Uterus (tissue), 4 donors: ENCODE measurements around the gene FHAD1. TPM values are rescaled to one million over a fixed set of nuclear protein-coding genes. Genes with fewer than 3 reads are reported as not detected.

Source experiments
- DNase-seq, 2 donors: peaks; one replicate each; pipeline ENCODE4 v3.0.0-alpha.2; 2019 to 2020
- H3K27ac ChIP-seq, 2 donors: fragments of 200-600 bp; sonication (generic); 1 replicate in 1 of 2; 2 replicates in 1 of 2; pipeline ENCODE4 v1.5.1; 2016 to 2018
- H3K27me3 ChIP-seq, 2 donors: fragments of 200-600 bp; sonication (generic); one replicate each; pipeline ENCODE4 v1.5.1; 2018 to 2019; ENCODE audit warnings: control low read depth in 1 of 2
- H3K36me3 ChIP-seq, 2 donors: fragments of 200-600 bp; sonication (generic); one replicate each; pipeline ENCODE4 v1.5.1; 2019; ENCODE audit warnings: control low read depth in 1 of 2
- H3K4me1 ChIP-seq, 2 donors: fragments of 200-600 bp; sonication (generic); one replicate each; pipeline ENCODE4 v1.5.1; 2018 to 2019; ENCODE audit warnings: control low read depth in 1 of 2
- H3K4me3 ChIP-seq, 2 donors: fragments of 200-600 bp; sonication (generic); 1 replicate in 1 of 2; 2 replicates in 1 of 2; pipeline ENCODE4 v1.5.1; 2018 to 2019; ENCODE audit warnings: mild to moderate bottlenecking in 1 of 2
- H3K9me3 ChIP-seq, 2 donors: fragments of 200-600 bp; sonication (generic); one replicate each; pipeline ENCODE4 v1.5.1; 2019; ENCODE audit warnings: control low read depth in 1 of 2
- POLR2A ChIP-seq, 2 donors: fragments of 450-650 bp; IDR thresholded peaks; one replicate each; pipeline ENCODE4 v1.6.1; 2016; ENCODE audit warnings: antibody characterized with exemption in 2 of 2, mild to moderate bottlenecking in 1 of 2, moderate library complexity in 1 of 2
- intact Hi-C: fragments of 100-400 bp; cut with DNase I; formaldehyde crosslinking; loops from one replicate; pipeline ENCODE4 v1.15.1; 2023; ENCODE audit warnings: low total_unique reads
- total RNA-seq, 4 donors: library from RNA; depleted of rRNA in 3 of 4; stranded (reverse); fragments of >200 nt in 3 of 4; gene quantifications; one replicate each; pipeline versions ENCODE4 v1.1.0 to v1.2.4, GENCODE V29; 2014 to 2023
- TF ChIP-seq, protein P1 (sequence below), 4 experiments: fragments of 200-600 bp in 2 of 4; fragments of 450-650 bp in 2 of 4; sonication (generic) in 2 of 4; IDR thresholded peaks; one replicate each; pipeline ENCODE4 v1.5.1; 2016 to 2019; ENCODE audit warnings: antibody characterized with exemption in 4 of 4, mild to moderate bottlenecking in 2 of 4, moderate library complexity in 1 of 4
- donor health status: DM: yes; HTN: yes; CAD: no.

Gene FHAD1
- total RNA-seq, 4 donors from 2014 or later = 1.1 to 4.1 TPM; not detected in 2

DNA sequence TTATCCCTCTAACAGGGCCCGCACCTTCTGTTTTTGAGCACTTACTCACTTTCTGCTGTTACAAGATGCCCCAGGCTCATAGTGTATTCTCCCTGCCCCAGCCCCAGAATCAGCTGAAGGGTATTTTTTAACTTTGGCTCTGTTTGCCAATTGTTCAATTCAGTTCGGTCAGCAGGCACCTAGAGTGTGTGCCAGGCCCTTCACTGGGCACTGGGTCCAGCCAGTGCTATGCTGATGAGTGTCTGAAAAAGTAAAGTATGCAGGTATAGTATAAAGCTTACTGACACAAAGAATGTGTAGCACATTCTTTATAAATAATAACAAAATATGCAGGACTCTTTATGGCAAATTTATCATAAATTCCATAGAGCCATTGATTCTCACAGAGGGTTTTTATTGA lies 35.0 kb downstream of the FHAD1 start:
- Histone ChIP-seq H3K4me1 (no peaks in the 10 kb centered on the region), H3K27ac (no peak overlapping the region), H3K27me3 (no peaks in the 10 kb centered on the region), H3K36me3 (no peaks in the 10 kb centered on the region), H3K4me3 (no peak overlapping the region), H3K9me3 (no peaks in the 10 kb centered on the region)
- no peak for DNase-seq
- TF ChIP-seq, protein P1, sequence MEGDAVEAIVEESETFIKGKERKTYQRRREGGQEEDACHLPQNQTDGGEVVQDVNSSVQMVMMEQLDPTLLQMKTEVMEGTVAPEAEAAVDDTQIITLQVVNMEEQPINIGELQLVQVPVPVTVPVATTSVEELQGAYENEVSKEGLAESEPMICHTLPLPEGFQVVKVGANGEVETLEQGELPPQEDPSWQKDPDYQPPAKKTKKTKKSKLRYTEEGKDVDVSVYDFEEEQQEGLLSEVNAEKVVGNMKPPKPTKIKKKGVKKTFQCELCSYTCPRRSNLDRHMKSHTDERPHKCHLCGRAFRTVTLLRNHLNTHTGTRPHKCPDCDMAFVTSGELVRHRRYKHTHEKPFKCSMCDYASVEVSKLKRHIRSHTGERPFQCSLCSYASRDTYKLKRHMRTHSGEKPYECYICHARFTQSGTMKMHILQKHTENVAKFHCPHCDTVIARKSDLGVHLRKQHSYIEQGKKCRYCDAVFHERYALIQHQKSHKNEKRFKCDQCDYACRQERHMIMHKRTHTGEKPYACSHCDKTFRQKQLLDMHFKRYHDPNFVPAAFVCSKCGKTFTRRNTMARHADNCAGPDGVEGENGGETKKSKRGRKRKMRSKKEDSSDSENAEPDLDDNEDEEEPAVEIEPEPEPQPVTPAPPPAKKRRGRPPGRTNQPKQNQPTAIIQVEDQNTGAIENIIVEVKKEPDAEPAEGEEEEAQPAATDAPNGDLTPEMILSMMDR (IDR thresholded peaks at IDR 0.05) = no peak
- intact Hi-C loops = no loop called here

DNA sequence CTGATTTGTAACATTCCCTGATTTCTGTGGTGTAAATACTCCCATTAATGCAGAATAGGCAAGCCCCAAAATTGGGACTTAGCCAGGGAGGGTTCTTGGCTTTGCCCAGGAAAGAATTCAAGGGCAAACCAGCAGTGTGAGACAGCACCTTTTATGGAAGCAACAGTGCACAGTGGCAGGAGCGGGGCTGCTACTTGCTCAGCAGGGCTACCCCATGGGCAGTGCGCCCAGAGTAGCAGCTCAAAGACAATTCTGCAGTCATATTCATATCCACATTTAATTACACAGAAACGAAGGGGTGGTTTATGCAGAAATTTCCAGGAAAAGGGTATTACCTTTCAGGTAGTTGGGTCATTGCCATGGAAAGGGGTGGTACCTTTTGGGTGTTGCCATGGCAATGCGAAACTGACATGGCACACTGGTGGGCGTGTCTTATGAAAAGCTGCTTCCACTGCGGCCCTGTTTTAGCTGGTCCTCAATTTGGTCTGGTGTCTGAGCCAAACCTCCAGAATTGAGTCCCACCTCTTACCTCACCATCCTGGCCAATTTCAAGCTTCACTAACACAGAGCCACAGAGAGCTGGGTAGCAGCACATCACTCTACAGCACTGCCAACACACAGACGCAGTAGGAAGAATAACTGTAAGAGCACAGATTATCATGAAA lies 35.9 kb downstream of the FHAD1 start:
- H3K27ac ChIP-seq = no peak overlapping the region
- intact Hi-C loops = no loop called here

DNA sequence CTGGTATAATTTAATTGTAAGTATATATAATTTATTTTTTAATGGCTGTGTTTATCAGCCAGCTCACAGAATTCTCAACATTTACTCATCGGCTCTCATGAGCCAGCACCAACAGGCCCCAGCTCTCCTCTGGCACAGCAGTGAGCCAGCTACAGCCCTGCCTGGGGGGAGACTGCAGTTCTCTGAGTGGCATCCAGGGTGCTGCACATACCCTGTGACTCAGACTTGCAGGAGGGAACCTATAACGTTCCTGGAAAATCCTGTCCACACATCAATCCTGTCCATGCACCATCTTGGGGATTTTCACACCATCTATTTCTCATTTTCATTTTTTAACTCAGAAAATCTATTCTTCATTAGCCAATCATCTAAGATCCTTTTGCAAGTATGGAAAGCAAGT lies 36.5 kb downstream of the FHAD1 start:
- no peaks in the 10 kb centered on the region for H3K4me1 ChIP-seq
- H3K9me3 ChIP-seq = no peaks in the 10 kb centered on the region
- no peak overlapping the region for H3K4me3 ChIP-seq
- H3K27ac ChIP-seq = no peak overlapping the region
- no peak for DNase-seq
- intact Hi-C loops = no loop called here
- H3K27me3 ChIP-seq = no peaks in the 10 kb centered on the region
- no peaks in the 10 kb centered on the region for H3K36me3 ChIP-seq
- TF ChIP-seq POLR2A (IDR thresholded peaks at IDR 0.05) = no peak
- TF ChIP-seq, protein P1 (IDR thresholded peaks at IDR 0.05) = no peak

More for the DNA sequence above, 35.9 kb downstream of the FHAD1 start:
- no peaks in the 10 kb centered on the region for H3K36me3 ChIP-seq
- H3K9me3 ChIP-seq = no peaks in the 10 kb centered on the region
- DNase-seq = no peak
- no peak for TF ChIP-seq POLR2A (IDR thresholded peaks at IDR 0.05)
- TF ChIP-seq, protein P1 (IDR thresholded peaks at IDR 0.05) = no peak
- H3K4me3 ChIP-seq = no peak overlapping the region
- no peaks in the 10 kb centered on the region for H3K4me1 ChIP-seq
- H3K27me3 ChIP-seq = no peaks in the 10 kb centered on the region

- TF ChIP-seq, protein P1 (IDR thresholded peaks at IDR 0.05) = no peak
- no peak for TF ChIP-seq POLR2A (IDR thresholded peaks at IDR 0.05)
- H3K9me3 ChIP-seq = no peaks in the 10 kb centered on the region
- DNase-seq = no peak
- no peaks in the 10 kb centered on the region for H3K27me3 ChIP-seq
- H3K27ac ChIP-seq = no peak overlapping the region
- intact Hi-C loops = no loop called here
- H3K36me3 ChIP-seq = no peaks in the 10 kb centered on the region
- no peaks in the 10 kb centered on the region for H3K4me1 ChIP-seq
- H3K4me3 ChIP-seq = no peak overlapping the region
Observed at GRCh38 chr1:15286452-15286851, 39.4 kb downstream of the FHAD1 start.

GRCh38 chr1:15287035-15287979 lies 40.3 kb downstream of the FHAD1 start:
- intact Hi-C loops = no loop called here
- DNase-seq = no peak
- Histone ChIP-seq H3K4me3 (no peak overlapping the region), H3K4me1 (no peaks in the 10 kb centered on the region), H3K36me3 (no peaks in the 10 kb centered on the region), H3K27me3 (no peaks in the 10 kb centered on the region), H3K9me3 (no peaks in the 10 kb centered on the region), H3K27ac (no peak overlapping the region)
- no peak for TF ChIP-seq POLR2A (IDR thresholded peaks at IDR 0.05)
- TF ChIP-seq, protein P1 (IDR thresholded peaks at IDR 0.05) = no peak
